Vagina (tissue), 2 donors: ENCODE measurements around the gene FAM43B. TPM values are rescaled to one million over a fixed set of nuclear protein-coding genes. Genes with fewer than 3 reads are reported as not detected.

Experiments used
- DNase-seq, 2 donors: peaks; one replicate each; pipeline ENCODE4 v3.0.0-alpha.2; 2017; ENCODE audit errors: extremely low spot score in 2 of 2
- H3K27ac ChIP-seq: fragments of 200-600 bp; sonication (generic); one replicate; pipeline ENCODE4 v1.5.1; 2019
- H3K27me3 ChIP-seq: fragments of 200-600 bp; sonication (generic); one replicate; pipeline ENCODE4 v1.5.1; 2019
- H3K36me3 ChIP-seq, 2 donors: fragments of 200-600 bp; sonication (generic); one replicate each; pipeline ENCODE4 v1.5.1; 2017 to 2019
- H3K4me1 ChIP-seq: fragments of 200-600 bp; sonication (generic); one replicate; pipeline ENCODE4 v1.5.1; 2019
- H3K4me3 ChIP-seq, 2 donors: fragments of 200-600 bp; sonication (generic); 1 replicate in 1 of 2; 2 replicates in 1 of 2; pipeline ENCODE4 v1.5.1; 2016 to 2019
- H3K9me3 ChIP-seq: fragments of 200-600 bp; sonication (generic); one replicate; pipeline ENCODE4 v1.5.1; 2019
- CTCF ChIP-seq, 3 experiments: fragments of 450-650 bp in 2 of 3; fragments of 200-600 bp in 1 of 3; sonication (generic) in 1 of 3; IDR thresholded peaks; one replicate each; pipeline ENCODE4 v1.5.1; 2017 to 2019; ENCODE audit warnings: antibody characterized with exemption in 3 of 3, mild to moderate bottlenecking in 2 of 3, moderate library complexity in 2 of 3
- POLR2A ChIP-seq, 2 donors: fragments of 450-650 bp; IDR thresholded peaks; one replicate each; pipeline ENCODE4 v1.6.1; 2017; ENCODE audit warnings: antibody characterized with exemption in 2 of 2, mild to moderate bottlenecking in 2 of 2, moderate library complexity in 2 of 2
- POLR2AphosphoS5 ChIP-seq, 2 donors: sonication (generic); formaldehyde crosslinking; IDR thresholded peaks; one replicate each; pipeline ENCODE4 v1.9.0; 2017; ENCODE audit warnings: antibody characterized with exemption in 2 of 2, mild to moderate bottlenecking in 2 of 2, low read depth in 1 of 2; ENCODE audit not compliant: insufficient read depth in 1 of 2
- intact Hi-C: fragments of 100-400 bp; cut with DNase I; formaldehyde crosslinking; loops from one replicate; pipeline ENCODE4 v1.15.1; 2023
- total RNA-seq: library from RNA; depleted of rRNA; stranded (reverse); fragments of >200 nt; gene quantifications from one replicate; pipeline ENCODE4 v1.2.3, GENCODE V29; 2016

Gene FAM43B
- total RNA-seq, 1 donor from 2014 or later, result not detected

DNA sequence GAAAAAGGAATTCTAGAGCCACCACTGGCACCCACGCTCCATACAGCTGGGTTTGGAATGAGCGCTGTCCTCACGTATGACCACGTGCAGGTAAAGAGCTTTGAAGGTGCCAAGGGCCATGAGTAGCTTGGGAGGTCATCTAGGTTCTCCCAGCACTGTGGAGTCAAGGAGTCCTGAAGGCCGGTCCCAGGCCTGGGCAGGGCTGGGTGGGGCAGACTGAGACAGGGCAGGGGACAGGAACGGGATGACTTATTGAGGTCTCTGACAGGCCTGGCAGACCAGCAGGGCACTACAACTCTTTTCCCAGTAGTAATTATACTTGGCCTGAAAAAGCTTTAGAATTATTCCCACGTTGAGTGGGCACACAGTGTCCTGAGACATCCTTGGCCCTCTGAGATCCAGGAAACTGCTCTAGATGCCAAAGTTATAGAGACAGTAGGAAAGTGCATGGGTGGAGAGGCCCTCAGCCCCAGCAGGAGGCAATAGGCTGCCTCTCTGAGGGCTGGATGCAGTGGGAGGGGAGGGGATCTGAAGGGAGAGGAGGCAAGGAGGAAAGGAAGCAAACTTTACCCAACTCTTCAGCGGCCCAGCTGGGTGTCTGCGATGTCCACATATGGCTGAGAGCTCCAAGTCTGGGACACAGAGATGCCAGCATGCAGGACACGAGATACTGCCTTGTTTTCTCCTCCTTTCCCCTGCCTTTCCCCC, 34.7 kb downstream of the FAM43B start:
- intact Hi-C loops, result no loop called here
- Histone ChIP-seq H3K9me3 (no peaks in the 10 kb centered on the region), H3K36me3 (no peaks in the 10 kb centered on the region), H3K27me3 (no peaks in the 10 kb centered on the region), H3K4me1 (peaks cover 23% of the 10 kb centered on the region), H3K4me3 (no peak overlapping the region), H3K27ac (no peak overlapping the region)
- DNase-seq, result no peak
- no peak for TF ChIP-seq POLR2A (IDR thresholded peaks at IDR 0.05)

DNA sequence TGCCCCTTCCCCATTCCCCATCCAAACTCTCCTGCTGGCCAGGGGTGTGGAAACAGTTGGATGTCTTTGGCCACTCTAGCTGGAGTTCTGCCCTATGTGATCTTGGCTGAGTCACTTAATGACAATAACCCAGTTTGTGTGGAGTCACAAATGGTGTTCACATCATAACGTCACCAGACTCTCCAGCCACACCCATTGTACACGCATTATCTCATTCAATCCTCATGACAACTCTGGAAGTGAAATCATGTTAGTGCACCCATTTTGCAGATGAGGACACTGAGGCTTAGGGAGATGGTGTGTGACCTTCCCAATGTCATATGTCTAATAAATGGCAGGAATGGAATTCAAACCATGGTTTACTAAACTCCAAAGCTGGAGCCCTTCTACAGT, 35.3 kb downstream of the FAM43B start:
- peak in 1 of 2 donors; percentile 88 for DNase-seq
- H3K27me3 ChIP-seq, result no peaks in the 10 kb centered on the region
- intact Hi-C loops, result no loop called here

DNA sequence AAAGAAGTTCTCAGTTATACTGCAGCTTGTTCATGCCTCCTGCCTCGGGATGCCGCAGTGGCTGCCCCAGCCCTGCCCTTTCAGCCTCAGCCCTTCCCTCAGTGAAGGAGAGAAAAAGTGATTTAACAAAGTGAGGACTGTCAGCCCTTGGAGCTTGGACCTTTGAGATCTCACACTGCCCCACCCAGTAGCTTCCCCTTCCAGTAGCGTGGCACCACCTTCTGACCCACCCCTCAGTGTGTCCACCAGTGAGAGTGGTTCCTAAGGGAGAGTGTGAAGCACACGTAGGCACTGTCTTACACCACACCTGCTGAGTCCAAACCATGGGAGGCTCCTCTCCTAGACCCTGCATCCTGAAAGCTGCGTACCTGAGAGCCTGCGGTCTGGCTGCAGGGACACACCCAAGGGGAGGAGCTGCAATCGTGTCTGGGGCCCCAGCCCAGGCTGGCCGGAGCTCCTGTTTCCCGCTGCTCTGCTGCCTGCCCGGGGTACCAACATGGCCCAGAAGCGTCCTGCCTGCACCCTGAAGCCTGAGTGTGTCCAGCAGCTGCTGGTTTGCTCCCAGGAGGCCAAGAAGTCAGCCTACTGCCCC, 36.4 kb downstream of the FAM43B start, which contains the start of gene CDA:
CDA (plus strand) TSS at position 464 of the 592 bp plus-strand sequence; CDS start at position 497, 33 bp downstream.
- no peaks in the 10 kb centered on the region for H3K36me3 ChIP-seq
- no peak for TF ChIP-seq CTCF (IDR thresholded peaks at IDR 0.05)
- TF ChIP-seq POLR2A (IDR thresholded peaks at IDR 0.05), result no peak
- peak in 1 of 2 donors; percentile 31 for TF ChIP-seq POLR2AphosphoS5 (IDR thresholded peaks at IDR 0.05; ENCODE audit: insufficient read depth in 1 of 2, low read depth in 1 of 2)
- H3K4me3 ChIP-seq, result peak within 1 kb of the TSS; percentile 37 to 40
- H3K27me3 ChIP-seq, result no peaks in the 10 kb centered on the region
- DNase-seq, result no peak
- peak within 1 kb of the TSS; percentile 69 for H3K27ac ChIP-seq
- no peaks in the 10 kb centered on the region for H3K9me3 ChIP-seq
- peaks cover 23% of the 10 kb centered on the region for H3K4me1 ChIP-seq
- intact Hi-C loops, result no loop called here

More for the DNA sequence above, 35.3 kb downstream of the FAM43B start:
- Histone ChIP-seq H3K27ac (no peak overlapping the region), H3K9me3 (no peaks in the 10 kb centered on the region), H3K4me3 (no peak overlapping the region), H3K4me1 (peaks cover 23% of the 10 kb centered on the region), H3K36me3 (no peaks in the 10 kb centered on the region)
- TF ChIP-seq POLR2AphosphoS5 (IDR thresholded peaks at IDR 0.05; ENCODE audit: insufficient read depth in 1 of 2, low read depth in 1 of 2), result no peak
- TF ChIP-seq CTCF (IDR thresholded peaks at IDR 0.05), result no peak
- TF ChIP-seq POLR2A (IDR thresholded peaks at IDR 0.05), result no peak

DNA sequence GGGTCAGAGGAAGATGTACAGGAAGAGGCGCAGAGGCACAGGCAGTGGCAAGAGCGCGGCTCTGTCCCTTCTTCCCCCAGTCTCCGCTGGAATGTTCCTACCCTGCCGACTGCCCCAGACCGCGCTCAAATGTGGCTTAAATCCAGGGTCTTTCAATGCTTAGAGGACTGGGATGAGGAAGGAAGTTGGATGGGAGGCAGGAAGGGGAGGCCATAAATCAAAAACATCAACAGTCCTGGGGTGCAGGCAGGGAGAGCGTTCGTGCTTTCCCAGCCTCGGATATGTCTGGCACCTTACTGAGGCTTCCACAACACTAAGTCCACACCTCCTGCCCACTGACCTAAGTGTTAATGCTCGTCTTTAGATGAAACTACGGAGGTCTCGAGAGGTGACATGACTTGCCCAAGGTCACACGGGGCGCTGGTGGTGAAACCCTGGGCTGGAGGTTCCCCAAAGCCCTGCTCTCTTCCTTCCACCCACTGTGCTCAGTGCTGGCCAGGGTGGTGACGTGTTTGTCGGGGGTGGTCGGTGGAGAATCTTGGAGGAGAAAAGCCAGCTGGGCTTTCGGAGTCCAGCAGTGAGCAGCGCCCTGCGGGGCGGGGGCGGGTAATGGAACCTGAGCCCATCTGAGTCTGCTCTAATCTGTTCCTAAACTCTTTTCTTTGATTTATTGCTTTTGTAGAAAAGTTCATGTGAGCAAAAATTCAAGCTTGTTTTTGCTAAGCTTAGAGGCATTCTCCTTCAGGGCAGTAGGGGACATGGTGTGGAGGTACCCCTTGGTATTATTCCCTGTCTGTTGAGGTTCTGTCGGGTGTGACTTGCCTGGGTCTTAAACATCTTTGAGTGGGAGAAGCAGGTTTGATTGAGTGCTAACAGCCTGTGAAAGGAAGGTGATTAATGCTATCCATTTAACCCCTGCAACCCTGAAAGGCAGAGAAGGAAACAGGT, 37.2 kb downstream of the FAM43B start:
- TF ChIP-seq POLR2A (IDR thresholded peaks at IDR 0.05), result no peak
- TF ChIP-seq CTCF (IDR thresholded peaks at IDR 0.05), result no peak
- TF ChIP-seq POLR2AphosphoS5 (IDR thresholded peaks at IDR 0.05; ENCODE audit: insufficient read depth in 1 of 2, low read depth in 1 of 2), result no peak
- Histone ChIP-seq H3K36me3 (no peaks in the 10 kb centered on the region), H3K27ac (peak overlapping the region; percentile 69), H3K27me3 (no peaks in the 10 kb centered on the region), H3K9me3 (no peaks in the 10 kb centered on the region), H3K4me3 (peak overlapping the region; percentile 37 to 40), H3K4me1 (peaks cover 23% of the 10 kb centered on the region)
- no peak for DNase-seq
- intact Hi-C loops, result no loop called here

DNA sequence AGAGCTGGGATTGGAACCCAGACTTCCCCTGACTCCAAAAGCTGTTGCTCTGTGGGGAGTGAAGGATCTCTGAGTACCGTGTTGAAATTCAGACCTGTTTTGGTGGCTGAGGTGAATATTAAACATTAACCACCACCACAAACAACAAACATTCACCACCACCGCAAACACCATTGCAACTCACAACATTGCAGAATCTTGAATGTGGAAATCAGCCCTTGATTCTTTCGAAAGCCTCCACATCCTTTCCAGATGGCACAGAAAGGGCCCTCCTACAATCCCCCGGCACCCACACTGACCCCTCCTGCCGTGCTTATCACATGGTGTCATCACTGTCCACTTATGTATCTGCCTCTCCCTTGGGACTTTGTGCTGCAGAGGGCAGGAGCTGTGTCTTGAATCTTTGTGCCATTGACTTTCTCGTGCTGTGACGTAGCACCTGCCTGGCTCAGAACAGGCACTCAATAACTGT, 38.0 kb downstream of the FAM43B start:
- no peak for DNase-seq
- no peaks in the 10 kb centered on the region for H3K36me3 ChIP-seq
- no peaks in the 10 kb centered on the region for H3K27me3 ChIP-seq
- TF ChIP-seq POLR2AphosphoS5 (IDR thresholded peaks at IDR 0.05; ENCODE audit: insufficient read depth in 1 of 2, low read depth in 1 of 2) (no peak), POLR2A (IDR thresholded peaks at IDR 0.05) (no peak), CTCF (IDR thresholded peaks at IDR 0.05) (no peak)
- peaks cover 23% of the 10 kb centered on the region for H3K4me1 ChIP-seq
- H3K4me3 ChIP-seq, result peak overlapping the region; percentile 37 to 40
- intact Hi-C loops, result no loop called here
- peak overlapping the region; percentile 69 for H3K27ac ChIP-seq
- no peaks in the 10 kb centered on the region for H3K9me3 ChIP-seq
